ENCODE data around the gene TNS1.

DNA sequence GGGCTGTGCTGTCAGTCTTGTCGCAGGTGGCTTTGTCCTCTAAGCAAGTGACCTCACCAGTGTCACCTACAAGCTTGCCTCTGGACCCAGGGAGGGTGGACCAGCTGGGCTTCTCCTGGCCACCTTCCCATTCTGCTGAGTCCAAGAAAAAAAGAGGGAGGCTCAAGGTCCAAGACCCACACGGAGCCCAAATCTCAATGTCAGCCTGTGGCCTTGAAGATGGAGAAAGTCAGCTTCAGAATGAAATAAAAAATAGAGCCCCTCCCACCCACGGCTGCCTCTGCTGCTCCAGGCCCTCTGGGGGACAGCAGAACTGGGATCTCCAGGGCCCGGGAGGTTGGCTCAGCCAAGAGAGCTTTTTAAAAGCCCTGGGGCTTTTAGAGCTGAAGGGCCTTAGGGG, 145.9 kb downstream of the TNS1 start:
- TF ChIP-seq, protein P1, sequence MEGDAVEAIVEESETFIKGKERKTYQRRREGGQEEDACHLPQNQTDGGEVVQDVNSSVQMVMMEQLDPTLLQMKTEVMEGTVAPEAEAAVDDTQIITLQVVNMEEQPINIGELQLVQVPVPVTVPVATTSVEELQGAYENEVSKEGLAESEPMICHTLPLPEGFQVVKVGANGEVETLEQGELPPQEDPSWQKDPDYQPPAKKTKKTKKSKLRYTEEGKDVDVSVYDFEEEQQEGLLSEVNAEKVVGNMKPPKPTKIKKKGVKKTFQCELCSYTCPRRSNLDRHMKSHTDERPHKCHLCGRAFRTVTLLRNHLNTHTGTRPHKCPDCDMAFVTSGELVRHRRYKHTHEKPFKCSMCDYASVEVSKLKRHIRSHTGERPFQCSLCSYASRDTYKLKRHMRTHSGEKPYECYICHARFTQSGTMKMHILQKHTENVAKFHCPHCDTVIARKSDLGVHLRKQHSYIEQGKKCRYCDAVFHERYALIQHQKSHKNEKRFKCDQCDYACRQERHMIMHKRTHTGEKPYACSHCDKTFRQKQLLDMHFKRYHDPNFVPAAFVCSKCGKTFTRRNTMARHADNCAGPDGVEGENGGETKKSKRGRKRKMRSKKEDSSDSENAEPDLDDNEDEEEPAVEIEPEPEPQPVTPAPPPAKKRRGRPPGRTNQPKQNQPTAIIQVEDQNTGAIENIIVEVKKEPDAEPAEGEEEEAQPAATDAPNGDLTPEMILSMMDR (IDR thresholded peaks at IDR 0.05) = no peak
- TF ChIP-seq POLR2A (IDR thresholded peaks at IDR 0.05) = no peak

Measured in thyroid gland (tissue), 4 donors.